GM10266 (cell line): Measurements from ENCODE around the gene FRMD5.

Experiments used
- DNase-seq: peaks from one replicate; pipeline ENCODE4 v3.0.0; 2012; ENCODE audit errors: extremely low spot score
- CTCF ChIP-seq: IDR thresholded peaks from 2 replicates; pipeline ENCODE4 v1.5.1; 2012; ENCODE audit warnings: mild to moderate bottlenecking, low read depth; ENCODE audit not compliant: control insufficient read depth, insufficient read depth; ENCODE audit errors: missing control alignments

Gene FRMD5

GRCh38 chr15:43918717-43919116 is 276.4 kb downstream of the FRMD5 start:
- TF ChIP-seq CTCF = no peak

GRCh38 chr15:43916326-43916660 is 278.8 kb downstream of the FRMD5 start:
- no peak for TF ChIP-seq CTCF
- DNase-seq = no peak

More at GRCh38 chr15:43918717-43919116, 276.4 kb downstream of the FRMD5 start:
- DNase-seq = no peak

GRCh38 chr15:43915631-43916325 is 279.3 kb downstream of the FRMD5 start:
- no peak for DNase-seq
- no peak for TF ChIP-seq CTCF

GRCh38 chr15:43913941-43914340 is 281.1 kb downstream of the FRMD5 start:
- no peak for DNase-seq
- TF ChIP-seq CTCF = no peak

- TF ChIP-seq CTCF = no peak
- no peak for DNase-seq
These were observed 281.9 kb downstream of the FRMD5 start for GRCh38 chr15:43913026-43913780.

GRCh38 chr15:43912208-43912607 is 282.9 kb downstream of the FRMD5 start:
- no peak for TF ChIP-seq CTCF
- DNase-seq = no peak

GRCh38 chr15:43911235-43911781 is 283.8 kb downstream of the FRMD5 start:
- no peak for DNase-seq
- no peak for TF ChIP-seq CTCF
